ENCODE measurements around the gene EIF4EBP2.
A peak's percentile ranks its signal among the peaks of the same experiment; 100 is the strongest.

The EIF4EBP2 gene

GRCh38 chr10:70455213-70455630 is 51.3 kb downstream of the EIF4EBP2 start:
- no peak for DNase-seq (ENCODE audit: low read depth)
- no peak for TF ChIP-seq CTCF (conservative IDR thresholded peaks at IDR 0.05; ENCODE audit: low read depth, low read length)
- H3K4me3 ChIP-seq (ENCODE audit: low read depth, low read length) = no peak overlapping the region

DNA sequence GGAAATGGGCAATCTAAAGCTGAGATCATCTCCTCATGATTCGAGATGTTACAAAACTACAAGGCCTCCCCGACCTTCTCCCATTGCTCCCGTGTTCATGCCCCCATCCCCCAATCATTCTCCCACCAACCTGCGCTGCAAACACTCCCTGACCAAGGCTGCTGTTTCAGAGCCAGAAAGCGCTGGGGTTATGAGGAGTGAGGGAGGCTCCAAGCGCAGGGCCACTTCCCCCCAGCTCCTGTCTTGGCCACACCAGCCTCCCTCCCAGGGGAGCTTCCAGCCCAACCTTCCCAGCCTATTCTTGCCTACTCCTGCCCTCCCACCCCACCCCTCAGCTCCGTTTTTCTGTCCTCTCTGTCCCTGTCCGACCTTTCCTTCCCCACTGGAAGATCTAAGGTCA is 52.2 kb downstream of the EIF4EBP2 start:
- no peak for TF ChIP-seq CTCF (conservative IDR thresholded peaks at IDR 0.05; ENCODE audit: low read depth, low read length)
- H3K4me3 ChIP-seq (ENCODE audit: low read depth, low read length) = no peak overlapping the region

DNA sequence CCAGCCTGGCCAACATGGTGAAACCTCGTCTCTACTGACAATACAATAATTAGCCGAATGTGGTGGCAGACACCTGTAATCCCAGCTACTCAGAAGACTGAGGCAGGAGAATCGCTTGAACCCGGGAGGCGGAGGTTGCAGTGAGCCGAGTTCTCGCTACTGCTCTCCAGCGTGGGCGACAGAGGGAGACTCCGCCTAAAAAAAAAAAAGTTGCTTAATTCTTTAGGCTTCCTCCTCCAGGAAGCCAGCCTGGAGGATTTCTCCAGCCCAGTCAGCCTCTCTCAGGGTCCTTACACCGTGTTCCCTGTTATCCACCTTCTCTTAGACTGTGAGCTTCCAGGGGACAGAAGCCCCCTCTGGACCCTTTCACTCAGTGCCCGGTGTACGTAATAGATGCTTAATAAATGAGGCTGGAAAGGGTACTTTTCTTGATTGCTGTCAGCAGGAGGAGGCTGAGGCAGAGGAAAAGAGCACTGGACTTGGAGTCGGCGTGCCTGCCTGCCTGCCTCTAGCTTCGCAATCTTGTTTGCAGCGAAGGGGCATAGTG is 53.9 kb downstream of the EIF4EBP2 start:
- DNase-seq (ENCODE audit: low read depth) = no peak
- no peak for TF ChIP-seq CTCF (conservative IDR thresholded peaks at IDR 0.05; ENCODE audit: low read depth, low read length)
- H3K4me3 ChIP-seq (ENCODE audit: low read depth, low read length) = no peak overlapping the region

More for the DNA sequence above, 52.2 kb downstream of the EIF4EBP2 start:
- no peak for DNase-seq (ENCODE audit: low read depth)

DNA sequence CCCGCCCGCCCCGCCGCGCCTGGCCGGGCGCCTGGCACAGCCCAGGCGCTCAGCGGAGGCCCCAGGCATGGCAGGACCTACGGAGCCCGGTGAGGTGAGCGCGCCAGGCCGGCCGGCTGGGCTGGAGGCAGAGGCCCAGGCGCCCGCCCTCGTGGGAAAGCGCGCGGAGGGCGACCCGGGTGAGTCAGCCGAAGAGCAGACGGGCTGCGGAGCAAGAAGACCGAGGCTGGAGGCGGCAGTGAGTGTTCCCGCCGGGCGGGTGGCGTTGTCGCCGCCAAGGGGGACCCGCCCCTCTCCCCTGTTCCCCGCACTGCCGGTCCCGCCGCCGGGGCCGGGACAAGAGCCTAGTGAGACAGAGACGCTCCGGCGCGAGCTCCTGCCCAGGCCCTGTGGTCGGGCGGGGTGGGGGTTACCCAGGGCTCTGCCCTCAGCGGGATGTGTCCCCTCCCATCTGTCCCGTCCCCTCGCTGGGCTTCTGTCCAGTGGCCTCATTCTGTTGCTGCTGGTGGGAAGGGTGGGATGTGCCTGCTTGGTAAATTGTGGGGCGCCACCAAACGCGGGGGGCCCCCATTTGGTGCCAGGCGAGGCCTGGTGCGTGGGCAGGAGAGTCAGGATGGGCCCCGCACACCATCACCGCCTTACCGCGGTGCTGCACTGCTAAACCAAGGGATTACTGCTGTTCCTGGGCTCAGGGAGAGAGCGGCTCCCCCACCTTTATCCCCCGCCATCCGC is 54.5 kb downstream of the EIF4EBP2 start:
- no peak for TF ChIP-seq CTCF (conservative IDR thresholded peaks at IDR 0.05; ENCODE audit: low read depth, low read length)
- DNase-seq (ENCODE audit: low read depth) = peak; percentile 79
- H3K4me3 ChIP-seq (ENCODE audit: low read depth, low read length) = peak overlapping the region; percentile 34

DNA sequence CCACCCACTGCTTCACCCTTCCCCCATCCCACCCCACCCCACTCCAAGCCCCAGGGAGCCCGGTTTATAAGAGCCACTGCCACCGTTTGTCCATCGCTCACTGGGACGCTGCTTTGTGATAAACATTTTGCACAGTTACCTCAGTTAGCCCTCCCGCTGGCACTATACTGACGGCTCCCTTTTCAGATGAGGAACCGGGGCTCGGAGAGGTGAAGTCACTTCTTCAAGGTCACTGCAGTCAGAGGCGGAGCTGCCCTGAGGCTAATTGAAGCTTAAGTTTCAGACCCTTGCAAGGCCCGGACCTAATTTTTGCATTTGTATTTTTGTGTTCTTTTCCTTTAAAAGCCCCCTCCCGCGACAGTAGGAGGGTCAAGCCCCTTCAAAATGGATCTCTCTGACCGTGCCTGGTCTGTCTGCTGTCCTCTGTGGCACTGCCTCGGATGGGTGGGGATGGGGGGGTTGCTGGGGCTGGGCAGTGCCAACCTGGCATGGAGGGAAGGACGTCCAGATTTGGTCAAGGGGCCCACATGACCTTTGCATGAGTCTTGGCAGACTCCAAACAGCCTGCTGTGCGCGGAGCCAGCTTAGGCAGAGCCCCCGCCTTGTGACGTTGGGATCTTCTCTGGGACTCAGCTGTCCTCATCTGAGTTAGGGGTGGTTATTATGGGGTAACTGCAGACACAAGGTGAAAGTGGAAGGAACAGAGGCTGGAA is 55.3 kb downstream of the EIF4EBP2 start:
- H3K4me3 ChIP-seq (ENCODE audit: low read depth, low read length) = no peak overlapping the region
- no peak for TF ChIP-seq CTCF (conservative IDR thresholded peaks at IDR 0.05; ENCODE audit: low read depth, low read length)
- DNase-seq (ENCODE audit: low read depth) = no peak

- DNase-seq (ENCODE audit: low read depth) = no peak
- no peak overlapping the region for H3K4me3 ChIP-seq (ENCODE audit: low read depth, low read length)
- TF ChIP-seq CTCF (conservative IDR thresholded peaks at IDR 0.05; ENCODE audit: low read depth, low read length) = no peak
Measured at GRCh38 chr10:70459774-70460490, 56.0 kb downstream of the EIF4EBP2 start.
